ENCODE measurements around the gene DAW1. TPM values are rescaled to one million over a fixed set of nuclear protein-coding genes. Genes with fewer than 3 reads are reported as not detected.

DAW1 gene
- total RNA-seq, 1 experiment from 2014 or later = 0.23 TPM

DNA sequence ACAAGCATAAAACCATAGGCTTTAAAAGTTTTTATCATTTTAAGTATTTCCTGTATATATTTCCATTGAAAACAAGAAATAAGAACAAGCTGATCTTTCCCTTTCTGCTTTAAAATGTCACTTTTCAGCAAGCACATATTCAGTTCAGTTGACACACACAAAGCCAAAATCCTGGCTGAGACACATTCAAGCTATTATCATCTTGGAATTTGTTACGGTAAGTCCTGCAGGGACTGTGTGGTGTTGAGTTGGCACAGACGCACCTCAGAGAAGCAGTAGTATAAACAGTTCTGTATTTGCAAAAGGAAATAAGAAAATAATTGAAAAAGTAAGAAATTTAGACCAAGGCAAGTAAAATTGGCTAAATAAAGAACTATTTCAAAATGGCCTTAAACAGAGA lies 10.4 kb upstream of the DAW1 start:
- no peak for DNase-seq (ENCODE audit: low read depth)

DNA sequence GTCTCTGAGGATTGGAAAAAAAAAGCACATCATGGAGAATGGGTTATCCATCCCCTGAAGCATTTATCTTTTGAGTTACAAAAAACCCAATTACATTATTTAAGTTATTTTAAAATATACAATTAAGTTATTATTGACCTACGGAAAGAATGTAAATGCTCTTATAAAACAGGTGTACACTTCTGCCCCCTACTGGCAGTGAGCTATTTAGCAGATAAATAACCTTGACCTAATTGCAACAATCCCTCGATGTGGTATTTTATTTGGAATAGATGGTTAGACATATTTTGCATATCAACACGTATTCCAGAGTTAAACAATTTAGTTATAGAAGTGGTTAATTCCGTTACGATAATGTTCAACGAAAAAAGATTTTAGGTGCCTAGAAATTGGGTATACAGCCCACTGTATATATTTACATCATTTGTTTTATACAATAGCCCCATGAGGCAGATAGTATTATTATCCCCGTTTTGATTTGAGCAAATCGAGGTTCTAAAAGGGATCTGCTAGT lies 9.1 kb upstream of the DAW1 start:
- DNase-seq (ENCODE audit: low read depth) = peak; percentile 77

DNA sequence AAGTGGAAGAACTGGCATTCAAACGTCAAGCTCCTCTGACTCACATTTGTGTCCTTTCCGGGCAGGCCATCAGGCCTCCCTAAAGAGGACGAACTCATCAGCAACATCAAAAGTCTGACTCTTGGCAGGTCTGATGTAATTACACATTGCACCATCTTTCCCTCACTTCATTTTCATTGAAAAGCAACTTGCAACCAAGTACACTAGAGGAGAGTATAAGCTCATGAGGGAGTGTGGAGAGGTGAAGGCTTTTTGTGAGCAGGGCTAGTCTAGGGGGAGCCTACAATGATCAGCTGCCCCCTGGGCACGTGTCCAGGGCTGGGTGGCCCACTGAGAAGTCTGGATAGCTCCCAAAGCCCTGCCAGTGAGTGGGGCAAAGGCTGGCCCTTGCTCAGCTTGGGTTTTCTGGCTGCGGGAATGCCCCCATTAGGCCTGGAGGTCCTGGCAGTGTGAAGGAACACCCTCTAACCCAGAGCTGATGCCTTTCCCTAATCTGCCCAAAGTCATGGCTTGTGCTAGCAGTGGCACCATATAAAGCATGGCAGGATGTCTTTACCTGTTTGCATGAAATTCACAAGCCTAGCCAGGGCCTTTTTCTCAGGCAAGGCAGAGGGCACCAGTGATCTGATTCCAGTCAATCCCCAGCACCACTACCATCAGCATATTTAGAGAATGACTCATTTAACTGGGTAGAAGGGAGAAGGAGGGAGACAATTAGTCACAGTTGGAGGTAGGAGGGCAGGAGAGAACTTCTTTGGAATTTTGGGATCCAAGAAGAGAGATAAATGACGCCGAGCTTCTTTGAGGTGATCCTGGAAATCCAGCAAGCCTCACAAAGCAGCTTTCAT lies 8.5 kb upstream of the DAW1 start:
- DNase-seq (ENCODE audit: low read depth) = peak; percentile 95

DNA sequence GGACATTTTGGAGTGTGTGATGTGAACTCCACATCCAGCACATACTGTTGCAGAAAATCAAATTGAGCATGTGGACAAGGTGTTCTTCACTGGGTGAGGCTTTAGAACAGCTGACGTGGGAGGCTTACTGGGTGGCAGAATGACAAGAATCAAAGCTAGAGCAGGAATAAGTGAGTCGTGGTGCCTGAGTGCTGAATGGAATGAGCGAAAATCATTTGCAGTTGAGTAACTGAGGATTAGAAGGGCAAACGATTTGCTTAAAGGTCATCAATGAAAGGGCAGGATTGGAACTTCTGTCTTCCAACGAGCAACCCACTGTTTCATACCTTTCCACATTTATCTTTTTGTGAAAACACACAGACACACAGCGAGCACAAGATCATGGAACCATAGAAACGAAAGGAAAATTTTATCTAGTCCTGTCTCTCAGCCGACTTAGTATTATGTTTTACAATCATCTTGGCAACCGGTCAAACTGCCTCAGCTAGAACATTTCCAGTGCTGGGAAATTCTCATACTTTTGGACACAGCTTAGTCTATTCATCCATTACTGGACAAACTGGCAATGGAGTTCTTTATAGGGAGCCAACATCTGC lies 7.2 kb upstream of the DAW1 start:
- peak; percentile 97 for DNase-seq (ENCODE audit: low read depth)

DNA sequence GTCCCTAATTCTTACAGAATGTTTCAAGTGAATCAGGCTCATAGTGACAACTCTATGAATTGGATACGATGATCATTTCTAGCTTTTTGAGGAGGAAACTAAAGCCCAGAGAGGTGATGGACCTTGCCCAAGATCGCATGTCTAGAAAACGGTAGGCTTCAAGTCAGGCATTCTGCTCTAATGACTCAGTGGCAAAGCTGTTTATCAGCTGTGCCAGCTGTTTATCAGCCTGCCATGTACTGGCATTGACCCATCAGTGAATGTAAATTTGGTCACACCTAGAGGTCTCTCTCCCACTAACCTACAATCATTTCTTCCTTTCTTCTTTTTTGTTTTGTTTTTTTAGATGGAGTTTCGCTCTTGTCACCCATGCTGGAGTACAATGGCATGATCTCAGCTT lies 6.1 kb upstream of the DAW1 start:
- peak; percentile 89 for DNase-seq (ENCODE audit: low read depth)

DNA sequence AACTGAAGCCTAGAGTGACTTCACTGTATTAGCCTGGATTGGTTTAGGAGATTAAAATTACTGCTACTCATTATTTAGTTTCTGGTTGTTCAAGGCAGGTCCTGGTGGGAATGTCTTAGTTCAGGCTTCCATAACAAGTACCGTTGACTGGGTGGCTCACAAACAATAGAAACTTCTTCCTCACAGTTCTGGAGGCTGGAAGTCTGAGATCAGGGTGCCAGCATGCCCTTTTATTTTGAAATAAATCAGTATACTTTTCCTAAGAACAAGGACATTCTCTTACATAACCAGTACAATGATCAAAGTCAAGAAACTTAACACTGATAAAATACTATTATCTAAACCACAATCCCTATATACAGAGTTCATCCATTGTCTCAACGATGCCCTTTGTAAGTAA lies 4.0 kb upstream of the DAW1 start:
- no peak for DNase-seq (ENCODE audit: low read depth)

DNA sequence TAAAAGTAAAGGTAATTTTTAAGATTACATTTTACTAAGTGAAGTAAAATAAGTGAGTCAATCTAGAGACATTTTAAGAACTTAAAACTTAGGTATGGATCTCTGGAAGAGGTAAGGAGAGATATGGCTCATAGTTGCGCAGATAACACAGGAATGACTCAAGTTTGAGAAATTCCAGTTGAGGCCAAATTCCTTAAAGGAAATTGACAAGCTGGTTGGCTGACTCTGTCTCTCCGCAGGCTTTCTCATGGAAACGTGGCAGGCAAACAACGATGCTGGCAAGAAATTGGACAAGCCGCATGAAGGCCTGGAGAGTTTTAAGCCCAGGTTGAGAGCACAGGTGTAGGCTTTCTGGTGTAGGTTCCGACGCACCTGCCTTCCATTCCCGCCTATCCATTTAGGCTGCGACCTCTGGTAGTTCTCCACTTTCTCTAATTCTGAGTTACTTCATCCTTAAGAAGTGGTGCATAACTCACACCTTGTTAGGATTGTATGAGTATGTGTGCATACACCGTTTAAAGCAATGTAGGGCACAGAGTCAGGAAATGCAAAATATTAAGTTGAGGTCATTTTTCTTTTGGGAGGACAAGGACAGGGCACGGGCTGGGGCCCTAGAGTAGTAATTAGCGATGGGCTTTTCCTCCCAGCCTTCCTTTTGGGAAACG lies 589 bp upstream of the DAW1 start:
- no peak for DNase-seq (ENCODE audit: low read depth)

DNA sequence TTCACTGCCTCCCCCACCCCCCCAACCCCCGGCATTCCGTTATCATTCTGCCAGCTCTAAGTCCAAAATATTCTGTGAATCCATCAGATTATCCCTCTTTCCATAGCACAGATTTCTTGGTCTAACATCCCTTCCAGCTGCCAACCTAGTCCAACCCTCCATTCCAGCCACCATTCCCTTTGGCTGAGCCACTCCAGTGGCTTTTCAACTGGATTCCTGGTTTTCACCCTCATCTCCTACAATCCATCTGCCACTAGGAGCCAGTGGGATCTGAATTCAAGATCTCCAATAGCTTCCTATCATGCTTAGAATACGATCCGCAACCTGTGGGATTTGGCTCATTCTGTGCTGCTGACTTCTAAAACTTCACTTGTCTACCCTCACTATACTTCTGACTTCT lies 1.2 kb downstream of the DAW1 start:
- no peak for DNase-seq (ENCODE audit: low read depth)

DNA sequence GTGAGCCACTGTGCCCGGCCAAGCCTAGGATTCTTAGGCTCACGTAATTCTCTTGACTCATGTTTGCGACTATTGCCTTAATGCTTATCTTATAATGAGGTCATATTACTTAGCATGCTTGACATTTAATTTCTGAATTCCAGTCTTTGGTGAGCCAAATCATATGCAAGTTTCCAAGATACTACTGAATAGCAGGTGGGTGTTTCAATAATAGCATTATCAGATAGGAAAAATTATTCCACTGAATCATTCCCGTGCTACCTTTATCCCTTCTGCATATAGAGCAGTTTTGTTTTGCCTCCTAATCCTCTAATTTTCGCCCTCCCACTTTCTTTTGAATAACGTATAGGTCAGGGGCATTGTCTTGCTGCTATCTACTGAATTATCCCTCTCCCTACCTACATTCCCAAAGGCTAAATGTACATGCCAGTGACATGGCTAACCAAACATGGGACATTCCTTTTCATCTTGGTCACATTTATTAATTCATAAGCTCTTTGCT lies 4.9 kb downstream of the DAW1 start:
- no peak for DNase-seq (ENCODE audit: low read depth)

DNA sequence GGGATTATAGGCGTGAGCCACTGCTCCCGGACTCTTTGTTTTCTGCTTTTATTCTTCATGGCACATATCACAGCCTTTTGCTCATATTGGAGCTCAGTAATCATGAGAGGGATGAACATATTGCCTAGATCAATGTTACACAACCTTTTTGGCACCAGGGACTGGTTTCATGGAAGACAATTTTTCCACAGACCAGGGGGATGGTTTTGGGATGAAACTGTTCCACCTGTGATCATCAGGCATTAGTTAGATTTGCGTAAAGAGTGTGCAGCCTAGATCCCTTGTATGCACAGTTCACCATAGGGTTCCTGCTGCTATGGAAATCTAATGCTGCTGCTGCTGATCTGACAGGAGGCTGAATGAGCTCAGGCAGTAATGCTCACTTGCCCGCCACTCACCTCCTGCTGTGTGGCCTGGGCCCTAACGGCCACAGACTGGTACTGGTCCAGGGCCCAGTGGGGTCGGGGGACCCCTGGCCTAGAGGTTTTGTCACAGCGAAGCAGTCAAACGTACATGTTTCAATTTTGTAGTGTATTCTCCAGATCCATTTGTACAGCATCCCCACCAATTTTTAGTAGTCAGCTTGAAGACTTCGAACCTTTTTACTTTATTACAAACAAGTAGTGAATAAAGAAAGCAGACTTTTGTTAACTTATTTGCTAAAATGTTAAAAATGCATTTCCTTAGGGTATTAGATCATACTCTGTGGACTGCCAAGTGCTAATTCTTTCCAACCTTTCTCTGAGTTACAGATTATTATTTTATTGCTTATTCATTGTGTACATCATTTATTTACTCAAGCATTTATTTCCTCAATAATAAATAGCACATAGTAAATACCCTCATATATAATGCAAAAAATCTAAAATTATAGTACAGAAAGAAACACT lies 6.2 kb downstream of the DAW1 start:
- no peak for DNase-seq (ENCODE audit: low read depth)

DNA sequence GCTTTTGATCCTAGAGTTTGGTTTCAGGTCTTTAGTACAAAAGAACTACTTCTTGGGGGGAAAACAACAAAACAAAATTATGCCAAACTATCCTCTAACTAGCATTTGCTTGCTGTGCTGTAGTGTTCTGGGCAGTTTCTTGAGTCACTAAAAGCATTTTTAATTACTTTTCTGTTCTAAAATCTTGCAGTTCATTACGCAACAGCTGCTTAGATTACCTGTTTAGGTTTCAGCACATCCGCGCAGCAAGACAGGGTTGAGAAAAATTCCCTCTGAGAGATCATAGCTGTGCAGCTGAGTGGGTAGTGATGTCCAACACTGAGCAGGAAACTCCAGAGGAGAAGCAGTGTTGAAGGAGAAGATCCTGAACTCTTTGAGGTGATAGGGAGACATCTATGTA lies 9.0 kb downstream of the DAW1 start:
- DNase-seq (ENCODE audit: low read depth) = no peak

DNA sequence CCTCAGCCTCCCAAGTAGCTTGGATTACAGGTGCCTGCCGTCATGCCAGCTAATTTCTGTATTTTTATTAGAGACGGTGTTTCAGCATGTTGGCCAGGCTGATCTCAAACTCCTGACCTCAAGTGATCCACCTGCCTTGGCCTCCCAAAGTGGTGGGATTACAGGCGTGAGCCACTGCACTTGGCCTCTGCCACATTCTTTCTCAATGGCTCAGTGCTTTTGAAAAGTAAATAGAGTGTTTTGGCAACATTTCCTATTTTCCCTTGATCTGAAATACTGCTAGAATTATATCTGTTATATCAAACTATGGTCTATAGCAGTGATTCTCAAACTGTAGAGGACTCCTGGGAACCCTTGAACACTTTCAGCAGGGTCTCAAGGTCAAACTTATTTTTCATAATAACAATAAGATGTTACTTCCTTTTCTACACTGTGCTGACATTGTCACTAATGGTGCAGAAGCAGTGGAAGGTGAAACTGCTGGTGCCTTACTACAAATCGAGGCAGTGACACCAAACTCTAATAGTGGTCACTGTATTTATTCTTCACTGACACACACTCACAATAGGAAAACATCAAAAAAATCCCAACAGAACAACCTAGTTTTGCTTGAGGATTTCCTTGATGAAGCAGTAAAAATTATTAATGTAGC lies 10.6 kb downstream of the DAW1 start:
- no peak for DNase-seq (ENCODE audit: low read depth)

DNA sequence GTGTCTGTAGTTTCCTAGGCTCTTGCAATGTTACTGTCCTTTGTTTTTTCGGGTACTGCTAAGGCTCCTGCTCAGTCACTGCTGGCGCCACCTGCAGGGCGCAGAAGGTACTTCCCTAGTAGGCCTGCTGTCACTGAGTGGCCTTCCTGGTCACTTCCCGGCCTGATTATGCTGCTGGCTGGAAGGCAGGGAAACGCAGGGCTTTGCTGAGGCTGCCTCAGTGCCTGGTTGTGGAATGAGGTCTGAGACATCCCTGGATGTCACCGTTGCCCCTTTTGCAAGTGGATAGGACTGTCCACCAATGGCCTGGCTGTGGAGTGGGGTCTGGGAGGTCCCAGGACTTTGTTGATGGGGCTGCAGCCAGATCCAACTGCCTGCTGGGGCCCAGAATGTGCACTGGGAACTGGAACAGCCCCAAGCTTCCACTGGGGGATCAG lies 13.1 kb downstream of the DAW1 start:
- peak; percentile 50 for DNase-seq (ENCODE audit: low read depth)

DNA sequence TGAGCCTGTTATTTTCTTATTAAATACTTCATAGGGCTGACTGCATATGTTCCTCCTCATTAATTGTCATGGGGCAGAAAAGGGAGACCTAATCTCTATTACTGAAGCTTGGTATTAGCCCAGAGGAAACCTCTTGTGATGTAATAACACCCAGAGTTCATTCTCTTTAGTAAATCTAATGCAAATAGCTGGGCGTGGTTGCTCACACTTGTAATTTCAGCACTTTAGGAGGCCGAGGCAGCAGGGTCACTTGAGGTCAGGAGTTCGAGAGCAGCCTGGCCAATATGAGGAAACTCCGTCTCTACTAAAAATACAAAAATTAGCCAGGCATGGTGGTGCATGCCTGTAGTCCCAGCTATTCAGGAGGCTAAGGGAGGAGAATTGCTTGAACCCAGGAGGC lies 14.7 kb downstream of the DAW1 start:
- no peak for DNase-seq (ENCODE audit: low read depth)

DNA sequence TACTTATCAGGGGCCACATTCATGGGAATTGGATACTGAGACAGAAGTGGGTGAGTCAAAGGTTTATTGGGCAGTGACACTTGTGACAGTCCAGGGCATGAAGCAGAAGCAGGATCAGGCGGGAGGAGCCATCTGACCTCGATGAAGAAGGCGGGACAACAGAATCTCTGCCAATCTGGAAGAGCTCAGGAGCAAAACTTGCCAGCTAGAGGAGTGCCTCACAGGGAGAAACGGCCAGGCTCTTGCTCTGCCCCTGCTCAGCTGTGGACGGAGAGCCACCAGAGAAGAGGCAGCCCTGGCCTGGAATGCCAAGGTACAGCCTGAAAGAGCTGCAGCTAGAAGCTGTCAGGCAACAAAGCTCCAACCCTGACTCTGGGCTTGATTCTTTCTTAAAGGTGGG lies 16.9 kb downstream of the DAW1 start:
- no peak for DNase-seq (ENCODE audit: low read depth)

DNA sequence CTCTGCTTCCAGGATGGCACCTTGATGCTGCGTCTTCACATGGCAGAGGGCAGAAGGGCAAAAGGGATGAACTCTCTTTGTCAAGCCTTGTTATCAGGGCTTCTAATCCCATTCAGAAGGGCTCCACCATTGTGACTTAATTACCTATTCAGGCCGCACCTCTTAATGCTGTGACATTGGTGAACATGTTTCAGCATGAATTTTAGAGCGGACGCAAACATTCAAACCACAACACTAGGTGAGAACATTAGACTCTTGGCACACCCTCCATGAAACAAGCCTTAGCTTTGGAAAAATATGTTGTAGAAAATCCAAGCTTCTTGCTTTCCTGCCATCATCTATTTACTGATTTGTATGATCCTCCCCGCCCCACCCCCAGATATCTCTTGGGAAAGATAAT lies 17.9 kb downstream of the DAW1 start:
- DNase-seq (ENCODE audit: low read depth) = no peak

DNA sequence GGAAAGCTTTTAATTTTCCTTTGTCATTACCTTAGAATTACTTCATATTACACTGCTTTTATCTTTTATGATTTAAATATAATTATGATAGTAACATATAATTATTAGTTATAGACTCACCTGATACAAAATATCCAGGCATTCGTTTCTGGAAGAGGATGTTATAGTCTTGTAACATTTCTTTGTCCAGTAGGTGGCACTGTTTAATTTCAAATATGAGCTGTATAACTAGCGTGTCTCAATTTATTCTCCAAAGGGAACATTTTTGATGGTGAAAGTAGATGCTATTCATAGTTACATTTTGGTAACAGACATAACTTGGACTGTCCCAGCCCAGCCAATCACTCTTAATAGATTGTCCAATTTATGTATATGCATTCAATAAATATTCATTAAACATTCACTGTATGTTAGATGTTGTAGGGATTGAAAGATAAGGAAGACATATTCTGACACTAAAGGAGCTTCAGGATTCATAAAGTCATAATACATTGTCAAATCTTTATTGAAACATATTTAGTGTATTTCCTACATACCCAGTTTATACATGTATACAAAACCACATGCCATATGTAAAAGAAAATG lies 19.2 kb downstream of the DAW1 start:
- peak; percentile 67 for DNase-seq (ENCODE audit: low read depth)

DNA sequence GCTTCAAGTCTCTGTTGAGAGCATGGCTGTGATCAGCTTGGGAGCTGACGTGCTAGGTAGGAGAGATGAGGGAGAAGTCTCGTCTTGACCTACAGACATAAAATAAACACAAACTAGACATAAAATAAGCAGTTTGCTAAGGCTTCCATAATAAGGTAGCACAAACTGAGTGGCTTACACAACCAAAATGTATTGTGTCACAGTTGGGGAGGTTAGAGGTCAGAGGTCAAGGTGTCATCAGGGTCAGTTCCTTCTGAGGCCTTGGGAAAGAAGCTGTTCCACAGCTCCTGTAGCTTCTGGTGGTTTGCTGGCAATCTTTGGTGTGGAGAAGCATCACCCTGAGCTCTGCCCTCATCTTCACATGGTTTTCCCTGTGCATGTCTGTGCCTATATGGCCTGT lies 20.2 kb downstream of the DAW1 start:
- DNase-seq (ENCODE audit: low read depth) = no peak

DNA sequence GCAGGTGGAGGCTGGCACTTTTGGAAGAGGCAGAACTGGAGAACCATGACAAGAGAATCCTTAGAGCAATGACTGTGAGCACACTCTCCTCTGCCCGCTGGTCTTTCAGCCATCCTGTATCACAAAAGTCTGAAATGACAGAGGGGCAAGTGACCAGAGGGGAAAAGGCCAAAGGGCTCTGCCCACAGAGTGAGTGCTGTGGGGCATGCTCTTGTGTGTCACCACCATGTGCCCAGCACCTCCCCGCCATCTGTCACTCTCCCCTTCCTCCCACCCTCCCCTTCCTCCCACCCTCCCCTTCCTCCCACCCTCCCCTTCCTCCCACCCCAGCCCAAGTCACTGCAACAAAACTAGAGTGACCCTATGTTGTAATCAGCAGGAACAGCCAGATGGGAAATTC lies 31.9 kb downstream of the DAW1 start:
- no peak for DNase-seq (ENCODE audit: low read depth)

DNA sequence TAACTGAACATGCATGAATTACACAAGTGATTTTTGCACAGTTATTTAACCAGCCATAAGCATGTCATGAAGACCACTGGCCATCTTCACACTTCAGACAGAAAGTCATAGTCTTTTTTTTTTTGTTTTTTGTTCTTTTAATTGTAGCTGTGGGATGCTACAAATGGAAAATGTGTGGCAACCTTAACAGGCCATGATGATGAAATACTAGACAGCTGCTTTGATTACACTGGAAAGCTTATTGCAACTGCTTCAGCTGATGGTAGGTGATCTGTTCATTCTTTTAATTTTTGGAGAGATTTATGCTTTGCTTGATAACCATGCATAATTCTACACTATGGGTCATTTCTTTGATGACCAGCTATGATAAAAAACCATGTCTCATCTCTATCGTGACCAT lies 35.6 kb downstream of the DAW1 start:
- peak; percentile 59 for DNase-seq (ENCODE audit: low read depth)

Measured in LHCN-M2 (cell line).